PC-9 (cell line): ENCODE data around the gene ZWILCH.

ENCODE experiments used
- EZH2 ChIP-seq: fragments of 200-600 bp; sonication (generic); IDR thresholded peaks from 2 replicates; pipeline ENCODE4 v1.8.0; 2017; ENCODE audit warnings: antibody characterized with exemption, low read depth
- TF ChIP-seq, protein P1 (sequence below): fragments of 200-600 bp; sonication (generic); conservative IDR thresholded peaks from 2 replicates; pipeline ENCODE4 v1.6.1; 2017; ENCODE audit warnings: mixed run types, antibody characterized with exemption, mild to moderate bottlenecking, moderate library complexity

DNA sequence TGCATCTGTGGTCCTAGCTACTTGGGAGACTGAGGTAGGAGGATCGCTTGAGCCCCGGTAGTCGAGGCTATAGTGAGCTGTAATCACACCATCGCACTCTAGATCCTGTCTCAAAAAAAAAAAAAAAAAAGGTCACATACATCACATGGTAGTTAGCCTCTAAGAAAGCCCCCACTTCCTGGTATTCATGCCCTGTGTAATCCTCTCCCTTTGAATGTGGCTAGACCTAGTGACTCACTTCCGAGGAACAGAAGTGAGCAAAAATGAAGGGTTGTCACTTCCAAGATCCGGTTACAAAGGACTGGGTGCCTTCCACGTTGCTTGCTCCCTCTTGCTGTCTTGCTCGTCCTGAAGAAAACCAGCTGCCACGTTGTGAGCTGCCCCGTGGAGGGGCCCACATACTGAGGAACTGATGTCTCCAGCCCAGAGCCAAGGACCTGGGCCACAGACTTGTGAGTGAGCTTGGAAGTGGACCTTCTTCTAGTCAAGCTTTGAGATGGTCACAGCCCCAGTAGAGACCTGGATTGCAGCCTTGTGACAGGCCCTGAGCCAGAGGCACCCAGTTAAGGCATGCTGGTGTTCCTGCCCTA lies 73.3 kb downstream of the ZWILCH start:
- TF ChIP-seq, protein P1, sequence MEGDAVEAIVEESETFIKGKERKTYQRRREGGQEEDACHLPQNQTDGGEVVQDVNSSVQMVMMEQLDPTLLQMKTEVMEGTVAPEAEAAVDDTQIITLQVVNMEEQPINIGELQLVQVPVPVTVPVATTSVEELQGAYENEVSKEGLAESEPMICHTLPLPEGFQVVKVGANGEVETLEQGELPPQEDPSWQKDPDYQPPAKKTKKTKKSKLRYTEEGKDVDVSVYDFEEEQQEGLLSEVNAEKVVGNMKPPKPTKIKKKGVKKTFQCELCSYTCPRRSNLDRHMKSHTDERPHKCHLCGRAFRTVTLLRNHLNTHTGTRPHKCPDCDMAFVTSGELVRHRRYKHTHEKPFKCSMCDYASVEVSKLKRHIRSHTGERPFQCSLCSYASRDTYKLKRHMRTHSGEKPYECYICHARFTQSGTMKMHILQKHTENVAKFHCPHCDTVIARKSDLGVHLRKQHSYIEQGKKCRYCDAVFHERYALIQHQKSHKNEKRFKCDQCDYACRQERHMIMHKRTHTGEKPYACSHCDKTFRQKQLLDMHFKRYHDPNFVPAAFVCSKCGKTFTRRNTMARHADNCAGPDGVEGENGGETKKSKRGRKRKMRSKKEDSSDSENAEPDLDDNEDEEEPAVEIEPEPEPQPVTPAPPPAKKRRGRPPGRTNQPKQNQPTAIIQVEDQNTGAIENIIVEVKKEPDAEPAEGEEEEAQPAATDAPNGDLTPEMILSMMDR: no peak
- TF ChIP-seq EZH2: no peak
